Kidney epithelial cell (primary cell): ENCODE results near the gene P3H3. TPM values are rescaled to one million over a fixed set of nuclear protein-coding genes. Genes with fewer than 3 reads are reported as not detected.
A peak's percentile ranks its signal among the peaks of the same experiment; 100 is the strongest.

Experiments
- DNase-seq: peaks from one replicate; pipeline ENCODE4 v3.0.0-alpha.2; 2010; ENCODE audit warnings: low read depth
- H3K27me3 ChIP-seq: 2 replicates; pipeline ENCODE4 v1.6.0; 2011; ENCODE audit warnings: low read length; ENCODE audit not compliant: control insufficient read depth, insufficient read depth
- H3K36me3 ChIP-seq: 2 replicates; pipeline ENCODE4 v1.5.1; 2011; ENCODE audit warnings: low read length; ENCODE audit not compliant: control insufficient read depth, insufficient read depth
- H3K4me3 ChIP-seq: 2 replicates; pipeline ENCODE4 v1.5.1; 2011; ENCODE audit warnings: low read depth, mild to moderate bottlenecking, control low read depth, low read length
- CTCF ChIP-seq: IDR thresholded peaks from 2 replicates; pipeline ENCODE4 v1.5.1; 2011; ENCODE audit warnings: mild to moderate bottlenecking, moderate library complexity, low read length, control low read depth, inconsistent platforms; ENCODE audit not compliant: insufficient read depth, poor library complexity, severe bottlenecking
- total RNA-seq: library from RNA; depleted of rRNA; stranded (reverse); fragments of >200 nt; gene quantifications from 2 replicates; pipeline ENCODE4 v1.2.3, GENCODE V29; 2015

The P3H3 gene
- total RNA-seq: 21.8 and 27.7 TPM in 2 replicates

GRCh38 chr12:6827982-6828780 lies at the start of gene P3H3:
TSS of gene P3H3 (plus strand) at chr12:6828407. CDS start at chr12:6828441, 34 bp downstream.
- Histone ChIP-seq H3K27me3 (peaks cover 2% of the 10 kb centered on the region), H3K4me3 (peak within 1 kb of the TSS; percentile 86), H3K36me3 (peaks cover 2% of the 10 kb centered on the region)
- no peak for DNase-seq
- no peak for TF ChIP-seq CTCF

GRCh38 chr12:6778574-6779550 lies 49.3 kb upstream of the P3H3 start:
- H3K4me3 ChIP-seq: peak overlapping the region; percentile 19
- H3K27me3 ChIP-seq: peaks cover 12% of the 10 kb centered on the region
- H3K36me3 ChIP-seq: no peaks in the 10 kb centered on the region
- TF ChIP-seq CTCF: peak; percentile 92
- DNase-seq: peak; percentile 61

GRCh38 chr12:6779708-6780432 lies 48.3 kb upstream of the P3H3 start:
- Histone ChIP-seq H3K27me3 (peaks cover 5% of the 10 kb centered on the region), H3K4me3 (no peak overlapping the region), H3K36me3 (no peaks in the 10 kb centered on the region)
- no peak for DNase-seq
- TF ChIP-seq CTCF: no peak

GRCh38 chr12:6780573-6780972 lies 47.6 kb upstream of the P3H3 start:
- no peak for DNase-seq
- H3K27me3 ChIP-seq: peaks cover 5% of the 10 kb centered on the region
- TF ChIP-seq CTCF: no peak
- no peak overlapping the region for H3K4me3 ChIP-seq
- H3K36me3 ChIP-seq: no peaks in the 10 kb centered on the region

GRCh38 chr12:6782119-6782518 lies 46.1 kb upstream of the P3H3 start:
- H3K36me3 ChIP-seq: no peaks in the 10 kb centered on the region
- no peak for TF ChIP-seq CTCF
- no peak for DNase-seq
- peaks cover 5% of the 10 kb centered on the region for H3K27me3 ChIP-seq
- no peak overlapping the region for H3K4me3 ChIP-seq
